Tibial artery (tissue), 4 donors: ENCODE measurements around the gene MRPL36.

Source experiments
- DNase-seq, 2 donors: peaks; one replicate each; pipeline ENCODE4 v3.0.0-alpha.2; 2019
- H3K27ac ChIP-seq, 2 donors: fragments of 200-600 bp; sonication (generic) in 1 of 2; 1 replicate in 1 of 2; 2 replicates in 1 of 2; pipeline ENCODE4 v1.5.1; 2018 to 2019; ENCODE audit warnings: mild to moderate bottlenecking in 1 of 2
- H3K27me3 ChIP-seq, 2 donors: fragments of 200-600 bp; sonication (generic) in 1 of 2; one replicate each; pipeline versions ENCODE4 v1.5.1 to v1.6.0; 2016 to 2019
- H3K36me3 ChIP-seq, 3 donors: fragments of 200-600 bp; sonication (generic) in 2 of 3; one replicate each; pipeline ENCODE4 v1.5.1; 2016 to 2019; ENCODE audit warnings: mild to moderate bottlenecking in 2 of 3
- H3K4me1 ChIP-seq, 4 donors: fragments of 200-600 bp; sonication (generic) in 2 of 4; 1 replicate in 3 of 4; 2 replicates in 1 of 4; pipeline ENCODE4 v1.5.1; 2016 to 2019
- H3K4me3 ChIP-seq, 2 donors: fragments of 200-600 bp; sonication (generic) in 1 of 2; 1 replicate in 1 of 2; 2 replicates in 1 of 2; pipeline ENCODE4 v1.5.1; 2018 to 2019; ENCODE audit warnings: mild to moderate bottlenecking in 2 of 2
- H3K9me3 ChIP-seq, 3 donors: fragments of 200-600 bp; sonication (generic) in 1 of 3; one replicate each; pipeline ENCODE4 v1.5.1; 2016 to 2019
- CTCF ChIP-seq, 2 experiments: fragments of 200-600 bp in 1 of 2; fragments of 450-650 bp in 1 of 2; IDR thresholded peaks; one replicate each; pipeline ENCODE4 v1.5.1; 2017 to 2019; ENCODE audit warnings: antibody characterized with exemption in 2 of 2, mild to moderate bottlenecking in 1 of 2, moderate library complexity in 1 of 2
- intact Hi-C: fragments of 100-400 bp; cut with DNase I; formaldehyde crosslinking; loops from one replicate; pipeline ENCODE4 v1.15.0; 2023; ENCODE audit warnings: low total_unique reads

The MRPL36 gene

DNA sequence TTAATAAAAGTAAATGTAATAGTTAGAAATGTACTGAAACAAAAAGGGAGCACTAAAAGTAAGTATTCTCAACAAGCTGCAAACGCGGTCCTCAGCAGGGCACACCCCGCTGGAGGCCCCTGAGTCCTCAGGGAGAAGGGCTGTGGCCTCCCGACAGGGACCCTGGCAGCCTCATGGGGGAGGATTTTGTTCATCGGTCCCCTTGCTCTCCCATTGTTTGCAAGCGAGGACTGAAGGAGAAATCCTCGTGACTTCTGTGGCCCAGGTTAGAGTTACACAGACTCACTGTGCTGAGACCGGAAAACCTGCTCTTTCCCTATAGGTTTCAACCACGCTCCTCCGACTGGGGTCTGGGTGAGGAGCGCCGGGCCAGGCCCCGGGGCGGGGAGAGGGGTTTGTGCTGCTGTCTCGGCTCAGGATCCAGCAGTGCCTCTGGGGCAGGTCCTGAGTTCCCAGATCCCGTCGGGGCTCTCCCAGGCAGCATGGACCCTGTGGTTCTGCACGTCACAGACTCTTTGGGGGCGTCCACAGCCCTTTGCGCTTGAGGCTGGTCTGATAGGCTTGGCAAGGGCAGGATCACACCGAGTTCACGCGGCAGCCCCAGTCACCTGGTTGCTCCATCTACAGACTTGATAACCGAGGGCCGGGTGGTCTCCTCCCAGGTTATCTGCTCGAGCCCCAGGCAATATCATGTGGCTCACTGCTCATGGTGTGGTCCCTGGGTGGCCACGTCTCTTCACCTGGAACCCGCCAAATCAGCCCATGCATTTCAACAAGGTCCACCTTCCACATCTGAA lies 38.8 kb downstream of the MRPL36 start:
- DNase-seq: peak; percentile 15 to 56
- Histone ChIP-seq H3K9me3 (no peaks in the 10 kb centered on the region), H3K4me3 (no peak overlapping the region), H3K27ac (no peak overlapping the region), H3K27me3 (peaks cover 0 to 43% of the 10 kb centered on the region in 2 donors), H3K36me3 (no peaks in the 10 kb centered on the region), H3K4me1 (no peaks in the 10 kb centered on the region)
- no peak for TF ChIP-seq CTCF (IDR thresholded peaks at IDR 0.05)
- intact Hi-C loops: no loop called here

GRCh38 chr5:1760231-1760630 lies 39.4 kb downstream of the MRPL36 start:
- Histone ChIP-seq H3K9me3 (no peaks in the 10 kb centered on the region), H3K36me3 (no peaks in the 10 kb centered on the region), H3K27ac (no peak overlapping the region), H3K4me1 (no peaks in the 10 kb centered on the region), H3K27me3 (peaks cover 0 to 37% of the 10 kb centered on the region in 2 donors), H3K4me3 (no peak overlapping the region)
- intact Hi-C loops: no loop called here
- DNase-seq: no peak
- TF ChIP-seq CTCF (IDR thresholded peaks at IDR 0.05): no peak

- Histone ChIP-seq H3K27me3 (peaks cover 0 to 29% of the 10 kb centered on the region in 2 donors), H3K4me1 (no peaks in the 10 kb centered on the region), H3K36me3 (no peaks in the 10 kb centered on the region), H3K9me3 (no peaks in the 10 kb centered on the region), H3K4me3 (no peak overlapping the region), H3K27ac (no peak overlapping the region)
- peak in 1 of 2 donors; percentile 38 for DNase-seq
- TF ChIP-seq CTCF (IDR thresholded peaks at IDR 0.05): no peak
- intact Hi-C loops: no loop called here
Measured at GRCh38 chr5:1759378-1759970, 40.2 kb downstream of the MRPL36 start.

DNA sequence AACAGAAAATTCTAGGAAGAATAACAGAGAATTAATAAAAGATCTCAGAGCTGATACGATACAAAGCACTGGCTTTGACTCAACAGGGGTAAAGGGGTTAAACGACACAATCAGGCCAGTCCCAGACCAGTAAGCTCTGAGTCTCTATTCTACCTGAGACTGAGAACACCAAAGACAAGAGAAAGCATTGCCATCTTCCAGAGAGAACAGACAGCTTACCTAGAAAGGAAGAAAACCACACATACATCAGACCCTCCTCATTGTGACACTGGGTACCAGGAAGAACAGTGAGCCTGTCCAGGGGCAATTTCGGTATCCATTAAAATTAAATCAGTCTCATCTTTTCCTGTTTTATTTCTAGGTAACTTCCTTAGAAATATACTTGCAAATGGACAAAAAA lies 41.1 kb downstream of the MRPL36 start:
- no peaks in the 10 kb centered on the region for H3K36me3 ChIP-seq
- intact Hi-C loops: no loop called here
- no peaks in the 10 kb centered on the region for H3K4me1 ChIP-seq
- no peak for DNase-seq
- TF ChIP-seq CTCF (IDR thresholded peaks at IDR 0.05): no peak
- H3K27me3 ChIP-seq: peaks cover 0 to 22% of the 10 kb centered on the region in 2 donors
- no peak overlapping the region for H3K4me3 ChIP-seq
- no peak overlapping the region for H3K27ac ChIP-seq
- no peaks in the 10 kb centered on the region for H3K9me3 ChIP-seq

GRCh38 chr5:1757511-1757910 lies 42.1 kb downstream of the MRPL36 start:
- no peak for TF ChIP-seq CTCF (IDR thresholded peaks at IDR 0.05)
- H3K36me3 ChIP-seq: no peaks in the 10 kb centered on the region
- DNase-seq: peak in 1 of 2 donors; percentile 11
- intact Hi-C loops: no loop called here
- peaks cover 0 to 13% of the 10 kb centered on the region in 2 donors for H3K27me3 ChIP-seq
- no peaks in the 10 kb centered on the region for H3K9me3 ChIP-seq
- H3K4me3 ChIP-seq: no peak overlapping the region
- H3K27ac ChIP-seq: no peak overlapping the region
- no peaks in the 10 kb centered on the region for H3K4me1 ChIP-seq
